ENCODE results near the gene IL17C. TPM values are rescaled to one million over a fixed set of nuclear protein-coding genes. Genes with fewer than 3 reads are reported as not detected.
A peak's percentile ranks its signal among the peaks of the same experiment; 100 is the strongest.

IL17C gene
- total and polyA plus RNA-seq, 2 of the 8 experiments (the other 6 are each of a cell fraction or from before 2014, with no cell fraction given), result 1.1 to 1.9 TPM

DNA sequence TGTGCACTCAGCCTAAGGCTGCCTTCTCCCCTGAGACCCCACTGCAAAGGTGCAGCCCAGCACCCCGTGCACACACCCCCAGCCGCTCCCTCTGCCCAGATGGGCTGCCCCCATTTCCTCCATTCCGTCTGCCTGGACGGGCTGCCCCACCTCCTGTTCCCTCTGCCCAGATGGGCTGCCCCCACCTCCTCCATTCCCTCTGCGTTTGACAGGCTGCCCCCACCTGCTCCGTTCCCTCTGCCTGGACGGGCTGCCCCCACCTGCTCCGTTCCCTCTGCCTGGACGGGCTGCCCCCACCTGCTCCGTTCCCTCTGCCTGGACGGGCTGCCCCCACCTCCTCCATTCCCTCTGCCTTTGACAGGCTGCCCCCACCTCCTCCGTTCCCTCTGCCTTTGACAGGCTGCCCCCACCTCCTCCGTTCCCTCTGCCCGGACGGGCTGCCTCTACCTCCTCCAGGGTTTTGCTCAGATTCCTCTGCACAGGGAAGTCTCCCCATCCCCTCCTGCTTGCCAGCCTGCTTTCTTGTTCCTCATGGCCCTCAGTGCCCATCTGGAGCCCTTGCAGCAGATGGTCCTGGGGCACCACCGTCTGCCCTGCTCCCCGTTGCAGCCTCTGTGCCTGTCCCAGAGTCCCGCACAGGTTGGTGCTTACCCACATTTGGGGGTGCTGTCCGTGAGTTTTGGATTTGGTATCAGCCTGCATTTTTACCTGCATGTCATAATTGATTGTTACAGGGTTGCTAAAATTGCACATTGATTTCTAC is 23.4 kb upstream of the IL17C start:
- Histone ChIP-seq H3K14ac (ENCODE audit: insufficient read length) (no peak overlapping the region), H2BK12ac (ENCODE audit: low read depth, low read length) (no peak overlapping the region), H3K9ac (replicated peaks in 1 of 4; ENCODE audit: extremely low read depth in 1 of 4, low read depth in 3 of 4, low read length in 3 of 4) (no peak overlapping the region; a peak in 1 of 7 replicates), H2BK15ac (ENCODE audit: low read length) (no peak overlapping the region), H4K91ac (replicated peaks; ENCODE audit: insufficient read length, low read length) (no peak overlapping the region), H4K20me1 (replicated peaks in 1 of 2; ENCODE audit: control insufficient read depth in 1 of 2, insufficient read depth in 2 of 2, low read length in 2 of 2) (peaks cover 22 to 28% of the 10 kb centered on the region in 2 experiments), H3K36me3 (ENCODE audit: control insufficient read depth in 2 of 4, insufficient read depth in 4 of 4, low read length in 3 of 4) (peaks cover 0 to 16% (median 2%) of the 10 kb centered on the region in 4 experiments; a peak in 5 of 8 replicates), H3K23ac (ENCODE audit: insufficient read length) (no peak overlapping the region), H3K27me3 (replicated peaks in 1 of 4; ENCODE audit: control insufficient read depth in 3 of 4, extremely low read depth in 1 of 4, insufficient read depth in 3 of 4, low read length in 3 of 4) (no peaks in the 10 kb centered on the region), H3K27ac (ENCODE audit: low read depth, low read length) (no peak overlapping the region), H3K18ac (ENCODE audit: extremely low read depth, low read length) (no peak overlapping the region), H3K4me2 (ENCODE audit: insufficient read depth in 1 of 2, low read depth in 2 of 2, low read length in 2 of 2) (no peak overlapping the region), H3K9me3 (ENCODE audit: insufficient read depth in 2 of 2, low read depth in 1 of 2, low read length in 1 of 2) (no peaks in the 10 kb centered on the region), H3K79me1 (ENCODE audit: low read depth, low read length) (peaks cover 24% of the 10 kb centered on the region), H3K4me3 (ENCODE audit: extremely low read depth in 1 of 4, insufficient read depth in 2 of 4, low read depth in 3 of 4, low read length in 4 of 4) (no peak overlapping the region), H3K79me2 (ENCODE audit: control insufficient read depth in 1 of 2, insufficient read depth in 2 of 2, low read length in 2 of 2) (peaks cover 0 to 15% of the 10 kb centered on the region in 2 experiments; a peak in 1 of 4 replicates), H3K23me2 (ENCODE audit: low read depth, low read length) (peaks cover 5% of the 10 kb centered on the region; the same call in 1 of the 2 replicates), H3K4me1 (replicated peaks in 1 of 4; ENCODE audit: control insufficient read depth in 3 of 4, insufficient read depth in 4 of 4, low read length in 3 of 4) (peaks cover 0 to 10% (median 7%) of the 10 kb centered on the region in 4 experiments; a peak in 3 of 7 replicates), H2AFZ (ENCODE audit: low read length) (no peak overlapping the region), H3K4ac (replicated peaks; ENCODE audit: insufficient read length, low read depth, low read length) (no peak overlapping the region), H2BK20ac (ENCODE audit: low read length) (no peak overlapping the region), H4K8ac (ENCODE audit: extremely low read depth, insufficient read depth, low read length) (peak overlapping the region; percentile 57; the same call in 1 of the 2 replicates), H4K5ac (ENCODE audit: insufficient read length, low read depth, low read length) (no peak overlapping the region), H2BK5ac (ENCODE audit: low read depth, low read length) (no peak overlapping the region), H2AK5ac (ENCODE audit: low read depth, low read length) (no peak overlapping the region), H3K56ac (replicated peaks; ENCODE audit: insufficient read length, low read depth, low read length) (no peak overlapping the region), H2BK120ac (replicated peaks; ENCODE audit: low read depth, low read length) (no peak overlapping the region)
- ChIA-PET POLR2A (ENCODE audit: partially characterized antibody) (no interaction called here), CTCF (ENCODE audit: partially characterized antibody) (interaction anchor here (0.8 to 6.1 kb wide), 2 partner anchors 13 to 54 kb away, joined by 3 to 89 read pairs; no protein-coding TSS in a partner anchor)
- FAIRE-seq (no peak), DNase-seq (ENCODE audit: low read depth in 1 of 2, low spot score in 2 of 2) (no peak)
- WGBS, 2 experiments (ENCODE audit: extremely low coverage in 1 of 2, insufficient coverage in 1 of 2, insufficient read length in 1 of 2, insufficient replicate concordance in 2 of 2, low coverage in 1 of 2, low lambda C conversion rate in 2 of 2, missing lambda C conversion rate in 1 of 2), result 87% methylated on average over 19 of the region's 19 CpGs; no CpG with 5 or more reads in 1 of the 2 experiments
- TF ChIP-seq ZNF274 (IDR thresholded peaks at IDR 0.05; ENCODE audit: borderline replicate concordance, extremely low read depth, low read length) (no peak), RBBP5 (IDR thresholded peaks at IDR 0.05; ENCODE audit: borderline replicate concordance, low read depth, low read length) (no peak), POU5F1 (IDR thresholded peaks at IDR 0.05; ENCODE audit: low read depth, low read length) (no peak), SP4 (IDR thresholded peaks at IDR 0.05; ENCODE audit: low read length) (no peak), SP1 (IDR thresholded peaks at IDR 0.05; ENCODE audit: low read depth, low read length) (no peak), RXRA (IDR thresholded peaks at IDR 0.05; ENCODE audit: insufficient read depth, low read depth, low read length) (no peak), EP300 (IDR thresholded peaks at IDR 0.05; ENCODE audit: borderline replicate concordance in 1 of 2, low read depth in 2 of 2, low read length in 2 of 2) (no peak), TEAD4 (IDR thresholded peaks at IDR 0.05; ENCODE audit: low read depth, low read length) (no peak), RFX5 (IDR thresholded peaks at IDR 0.05; ENCODE audit: borderline replicate concordance, low read depth, low read length) (no peak), BCL11A (IDR thresholded peaks at IDR 0.05; ENCODE audit: low read depth in 2 of 2, low read length in 2 of 2) (no peak), SIN3A (conservative IDR thresholded peaks at IDR 0.05 in 1 of 2, IDR thresholded peaks at IDR 0.05 in 1 of 2; ENCODE audit: low read depth in 1 of 2, low read length in 2 of 2) (no peak), POLR2AphosphoS5 (IDR thresholded peaks at IDR 0.05; ENCODE audit: low read depth, low read length) (no peak), POLR2A (IDR thresholded peaks at IDR 0.05; ENCODE audit: control extremely low read depth in 1 of 2, low read depth in 2 of 2, low read length in 2 of 2) (no peak)

Measured in H1 (cell line).